Prostate gland (tissue), 2 donors: ENCODE results near the gene MUC2. TPM values are rescaled to one million over a fixed set of nuclear protein-coding genes. Genes with fewer than 3 reads are reported as not detected.

ENCODE experiments used
- DNase-seq: peaks from one replicate; pipeline ENCODE4 v3.0.0-alpha.2; 2019; ENCODE audit warnings: low spot score
- H3K27ac ChIP-seq, 2 donors: fragments of 200-600 bp; sonication (generic); 2 replicates each; pipeline ENCODE4 v1.5.1; 2017 to 2019
- H3K27me3 ChIP-seq: fragments of 200-600 bp; sonication (generic); replicated peaks from 2 replicates; pipeline ENCODE4 v1.5.1; 2019; ENCODE audit not compliant: insufficient read depth
- H3K36me3 ChIP-seq, 2 donors: fragments of 200-600 bp; sonication (generic); 1 replicate in 1 of 2; 2 replicates in 1 of 2; pipeline versions ENCODE4 v1.5.1 to v1.8.1; 2017 to 2019
- H3K4me1 ChIP-seq: fragments of 200-600 bp; sonication (generic); replicated peaks from 2 replicates; pipeline ENCODE4 v1.5.1; 2019
- H3K4me3 ChIP-seq, 2 donors: fragments of 200-600 bp; sonication (generic); 2 replicates each; pipeline ENCODE4 v1.5.1; 2017 to 2019
- H3K9me3 ChIP-seq: fragments of 200-600 bp; sonication (generic); 2 replicates; pipeline ENCODE4 v1.5.1; 2017
- POLR2A ChIP-seq: fragments of 450-650 bp; IDR thresholded peaks from one replicate; pipeline ENCODE4 v1.6.1; 2016; ENCODE audit warnings: antibody characterized with exemption, mild to moderate bottlenecking
- POLR2AphosphoS5 ChIP-seq: sonication (generic); formaldehyde crosslinking; IDR thresholded peaks from one replicate; pipeline ENCODE4 v1.6.1; 2017; ENCODE audit warnings: antibody characterized with exemption
- WGBS: methylation state at CpG from one replicate; pipeline ENCODE4 v1.1.5; 2018; 5-methylcytosine and 5-hydroxymethylcytosine counted together
- intact Hi-C: fragments of 100-400 bp; cut with DNase I; formaldehyde crosslinking; loops from one replicate; pipeline ENCODE4 v1.14.2; 2022
- total RNA-seq, 2 donors: library from RNA; depleted of rRNA; stranded (reverse); fragments of >200 nt; gene quantifications; one replicate each; pipeline ENCODE4 v1.1.0, GENCODE V29; 2016
- TF ChIP-seq, protein P1 (sequence below), 4 experiments: fragments of 200-600 bp in 2 of 4; fragments of 450-650 bp in 2 of 4; sonication (generic) in 2 of 4; IDR thresholded peaks; 1 replicate in 3 of 4; 2 replicates in 1 of 4; pipeline ENCODE4 v1.5.1; 2016 to 2019; ENCODE audit warnings: antibody characterized with exemption in 4 of 4, mild to moderate bottlenecking in 2 of 4, moderate library complexity in 2 of 4

The MUC2 gene
- total RNA-seq, 2 donors from 2014 or later, result 0.11 TPM; not detected in 1

DNA sequence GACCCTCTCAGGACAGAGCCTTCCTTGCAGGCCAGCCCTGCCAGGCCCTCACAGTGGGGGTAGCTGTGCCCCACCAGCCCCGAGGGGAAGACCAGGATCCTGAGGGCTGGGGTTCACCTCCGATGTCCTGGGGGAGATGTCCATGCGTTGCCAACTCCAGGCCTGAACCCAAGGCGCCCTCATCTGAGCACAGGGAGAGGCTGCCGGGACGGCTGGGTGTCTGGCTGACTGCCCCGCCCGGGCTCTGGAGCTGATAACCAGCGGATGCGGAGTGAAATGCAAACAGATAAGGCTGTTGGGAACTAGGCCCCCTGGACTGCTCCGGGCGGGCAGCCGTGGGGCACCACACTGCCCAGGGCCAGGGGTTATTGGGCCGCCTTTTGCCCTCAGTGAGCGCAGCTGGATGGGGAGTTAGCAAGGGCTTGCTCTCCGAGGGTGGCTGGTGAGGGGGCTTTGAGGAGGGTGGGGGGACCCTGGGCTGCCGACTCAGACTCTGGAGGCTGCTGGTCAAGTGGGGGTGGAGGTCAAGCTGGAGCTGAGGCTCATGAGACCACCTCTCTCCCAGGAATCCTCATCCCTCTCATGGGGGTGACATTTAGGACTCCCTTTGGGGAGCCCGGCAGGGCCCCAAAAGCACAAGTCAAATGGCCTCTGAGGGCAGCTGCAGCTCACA lies 32.6 kb upstream of the MUC2 start:
- WGBS, result 63% methylated on average over 18 of the region's 18 CpGs
- Histone ChIP-seq H3K36me3 (no peaks in the 10 kb centered on the region), H3K4me1 (no peaks in the 10 kb centered on the region), H3K9me3 (no peaks in the 10 kb centered on the region), H3K4me3 (no peak overlapping the region), H3K27me3 (no peaks in the 10 kb centered on the region), H3K27ac (no peak overlapping the region)
- DNase-seq, result no peak
- TF ChIP-seq POLR2AphosphoS5, result no peak
- no peak for TF ChIP-seq POLR2A
- TF ChIP-seq, protein P1, sequence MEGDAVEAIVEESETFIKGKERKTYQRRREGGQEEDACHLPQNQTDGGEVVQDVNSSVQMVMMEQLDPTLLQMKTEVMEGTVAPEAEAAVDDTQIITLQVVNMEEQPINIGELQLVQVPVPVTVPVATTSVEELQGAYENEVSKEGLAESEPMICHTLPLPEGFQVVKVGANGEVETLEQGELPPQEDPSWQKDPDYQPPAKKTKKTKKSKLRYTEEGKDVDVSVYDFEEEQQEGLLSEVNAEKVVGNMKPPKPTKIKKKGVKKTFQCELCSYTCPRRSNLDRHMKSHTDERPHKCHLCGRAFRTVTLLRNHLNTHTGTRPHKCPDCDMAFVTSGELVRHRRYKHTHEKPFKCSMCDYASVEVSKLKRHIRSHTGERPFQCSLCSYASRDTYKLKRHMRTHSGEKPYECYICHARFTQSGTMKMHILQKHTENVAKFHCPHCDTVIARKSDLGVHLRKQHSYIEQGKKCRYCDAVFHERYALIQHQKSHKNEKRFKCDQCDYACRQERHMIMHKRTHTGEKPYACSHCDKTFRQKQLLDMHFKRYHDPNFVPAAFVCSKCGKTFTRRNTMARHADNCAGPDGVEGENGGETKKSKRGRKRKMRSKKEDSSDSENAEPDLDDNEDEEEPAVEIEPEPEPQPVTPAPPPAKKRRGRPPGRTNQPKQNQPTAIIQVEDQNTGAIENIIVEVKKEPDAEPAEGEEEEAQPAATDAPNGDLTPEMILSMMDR (IDR thresholded peaks at IDR 0.05), result no peak
- intact Hi-C loops, result no loop called here

GRCh38 chr11:1042626-1043562 lies 31.8 kb upstream of the MUC2 start:
- intact Hi-C loops, result no loop called here
- Histone ChIP-seq H3K4me1 (no peaks in the 10 kb centered on the region), H3K9me3 (no peaks in the 10 kb centered on the region), H3K27me3 (no peaks in the 10 kb centered on the region), H3K36me3 (no peaks in the 10 kb centered on the region), H3K27ac (no peak overlapping the region), H3K4me3 (no peak overlapping the region)
- DNase-seq, result no peak
- WGBS, result 85% methylated on average over 22 of the region's 26 CpGs
- no peak for TF ChIP-seq POLR2AphosphoS5
- no peak for TF ChIP-seq POLR2A
- TF ChIP-seq, protein P1 (IDR thresholded peaks at IDR 0.05), result no peak

- Histone ChIP-seq H3K4me1 (no peaks in the 10 kb centered on the region), H3K9me3 (no peaks in the 10 kb centered on the region), H3K36me3 (no peaks in the 10 kb centered on the region), H3K27ac (no peak overlapping the region), H3K4me3 (no peak overlapping the region), H3K27me3 (no peaks in the 10 kb centered on the region)
- DNase-seq, result no peak
- 53% methylated on average over 20 of the region's 20 CpGs for WGBS
- TF ChIP-seq POLR2AphosphoS5 (no peak), POLR2A (no peak)
- TF ChIP-seq, protein P1 (IDR thresholded peaks at IDR 0.05), result no peak
- intact Hi-C loops, result no loop called here
Measured at GRCh38 chr11:1043563-1044096, 31.0 kb upstream of the MUC2 start.

GRCh38 chr11:1044160-1044559 lies 30.5 kb upstream of the MUC2 start:
- TF ChIP-seq POLR2A (no peak), POLR2AphosphoS5 (no peak)
- TF ChIP-seq, protein P1 (IDR thresholded peaks at IDR 0.05), result no peak
- no peak overlapping the region for H3K27ac ChIP-seq
- H3K4me1 ChIP-seq, result no peaks in the 10 kb centered on the region
- H3K9me3 ChIP-seq, result no peaks in the 10 kb centered on the region
- WGBS, result 41% methylated on average over 6 of the region's 6 CpGs
- DNase-seq, result no peak
- intact Hi-C loops, result no loop called here
- H3K4me3 ChIP-seq, result no peak overlapping the region
- H3K27me3 ChIP-seq, result no peaks in the 10 kb centered on the region
- H3K36me3 ChIP-seq, result no peaks in the 10 kb centered on the region
